Gastroesophageal sphincter (tissue), 3 donors: ENCODE data around the gene OR13C4.

Experiments used
- CTCF ChIP-seq, 4 experiments: fragments of 200-600 bp in 2 of 4; fragments of 450-650 bp in 2 of 4; sonication (generic) in 1 of 4; IDR thresholded peaks; one replicate each; pipeline ENCODE4 v1.5.1; 2017 to 2019; ENCODE audit warnings: antibody characterized with exemption in 4 of 4, mild to moderate bottlenecking in 2 of 4, moderate library complexity in 2 of 4
- EP300 ChIP-seq: sonication (generic); formaldehyde crosslinking; IDR thresholded peaks from one replicate; pipeline ENCODE4 v1.6.1; 2017; ENCODE audit warnings: antibody characterized with exemption, mild to moderate bottlenecking
- POLR2A ChIP-seq, 2 donors: fragments of 450-650 bp; IDR thresholded peaks; one replicate each; pipeline ENCODE4 v1.6.1; 2017; ENCODE audit warnings: antibody characterized with exemption in 2 of 2, mild to moderate bottlenecking in 2 of 2, moderate library complexity in 1 of 2
- POLR2AphosphoS5 ChIP-seq: sonication (generic); formaldehyde crosslinking; IDR thresholded peaks from one replicate; pipeline ENCODE4 v1.6.1; 2017; ENCODE audit warnings: antibody characterized with exemption

- no peak for TF ChIP-seq CTCF (IDR thresholded peaks at IDR 0.05)
- TF ChIP-seq EP300, result no peak
- no peak for TF ChIP-seq POLR2AphosphoS5
- no peak for TF ChIP-seq POLR2A (IDR thresholded peaks at IDR 0.05)
These were observed 48.4 kb upstream of the OR13C4 start for GRCh38 chr9:104575456-104575855.
